IPS-20b (cell line): Measurements from ENCODE around the gene CMTM2.
"Not testable (repeated sequence)": the region's sequence is repeated elsewhere in the genome, so short reads cannot be mapped to it uniquely, and the experiment has no call there.

ENCODE experiments used
- H3K27ac ChIP-seq: one replicate; pipeline ENCODE4 v1.5.1; 2013; ENCODE audit warnings: low read length
- H3K27me3 ChIP-seq: 2 replicates; pipeline ENCODE4 v1.6.1; 2013; ENCODE audit warnings: mild to moderate bottlenecking, low read length, inconsistent platforms; ENCODE audit not compliant: insufficient read depth
- H3K36me3 ChIP-seq: 2 replicates; pipeline ENCODE4 v1.6.1; 2013; ENCODE audit warnings: low read depth, mild to moderate bottlenecking, inconsistent platforms, low read length, moderate library complexity; ENCODE audit not compliant: insufficient read depth
- H3K4me1 ChIP-seq: 2 replicates; pipeline ENCODE4 v1.6.1; 2013; ENCODE audit warnings: mild to moderate bottlenecking, control low read depth, inconsistent platforms, low read length, moderate library complexity; ENCODE audit not compliant: insufficient read depth
- H3K4me3 ChIP-seq: 2 replicates; pipeline ENCODE4 v1.5.1; 2013; ENCODE audit warnings: mild to moderate bottlenecking, low read length, inconsistent platforms
- H3K9ac ChIP-seq: 2 replicates; pipeline ENCODE4 v1.6.1; 2013; ENCODE audit warnings: low read depth, mild to moderate bottlenecking, inconsistent platforms, low read length, moderate library complexity
- H3K9me3 ChIP-seq: 2 replicates; pipeline ENCODE4 v1.6.1; 2013; ENCODE audit warnings: mild to moderate bottlenecking, low read depth, low read length, inconsistent platforms; ENCODE audit not compliant: insufficient read depth

Gene CMTM2

GRCh38 chr16:66554495-66554894 lies 24.8 kb upstream of the CMTM2 start:
- Histone ChIP-seq H3K4me3 (no peak overlapping the region), H3K9me3 (no peaks in the 10 kb centered on the region), H3K27me3 (peaks cover 23% of the 10 kb centered on the region), H3K27ac (no peak overlapping the region), H3K9ac (no peak overlapping the region), H3K36me3 (peaks cover 7% of the 10 kb centered on the region; the same call in 1 of the 2 replicates), H3K4me1 (peaks cover 5% of the 10 kb centered on the region; the same call in 1 of the 2 replicates)

GRCh38 chr16:66560107-66560506 lies 19.2 kb upstream of the CMTM2 start:
- Histone ChIP-seq H3K9ac (no peak overlapping the region), H3K27ac (no peak overlapping the region), H3K4me3 (no peak overlapping the region), H3K27me3 (no peaks in the 10 kb centered on the region), H3K36me3 (peaks cover 16% of the 10 kb centered on the region), H3K9me3 (no peaks in the 10 kb centered on the region), H3K4me1 (no peaks in the 10 kb centered on the region)

GRCh38 chr16:66561381-66562080 lies 17.7 kb upstream of the CMTM2 start:
- no peaks in the 10 kb centered on the region for H3K4me1 ChIP-seq
- no peak overlapping the region for H3K27ac ChIP-seq
- no peak overlapping the region for H3K9ac ChIP-seq
- H3K36me3 ChIP-seq, result peaks cover 13% of the 10 kb centered on the region
- no peaks in the 10 kb centered on the region for H3K27me3 ChIP-seq
- H3K4me3 ChIP-seq, result no peak overlapping the region
- H3K9me3 ChIP-seq, result no peaks in the 10 kb centered on the region

- Histone ChIP-seq H3K4me1 (no peaks in the 10 kb centered on the region), H3K9ac (no peak overlapping the region), H3K4me3 (no peak overlapping the region), H3K9me3 (no peaks in the 10 kb centered on the region), H3K27me3 (no peaks in the 10 kb centered on the region), H3K27ac (no peak overlapping the region), H3K36me3 (peaks cover 13% of the 10 kb centered on the region)
Observed at GRCh38 chr16:66562409-66562808, 16.9 kb upstream of the CMTM2 start.

- Histone ChIP-seq H3K36me3 (peaks cover 13% of the 10 kb centered on the region), H3K27ac (no peak overlapping the region), H3K9ac (no peak overlapping the region), H3K27me3 (no peaks in the 10 kb centered on the region), H3K4me3 (no peak overlapping the region), H3K9me3 (no peaks in the 10 kb centered on the region), H3K4me1 (no peaks in the 10 kb centered on the region)
Observed at GRCh38 chr16:66562986-66563385, 16.3 kb upstream of the CMTM2 start.

- Histone ChIP-seq H3K4me3 (no peak overlapping the region), H3K27me3 (no peaks in the 10 kb centered on the region), H3K9ac (no peak overlapping the region), H3K9me3 (no peaks in the 10 kb centered on the region), H3K36me3 (peaks cover 9% of the 10 kb centered on the region), H3K4me1 (no peaks in the 10 kb centered on the region), H3K27ac (no peak overlapping the region)
Observed at GRCh38 chr16:66563574-66564334, 15.5 kb upstream of the CMTM2 start.

GRCh38 chr16:66566051-66566901 lies 13.0 kb upstream of the CMTM2 start, which contains the start of gene CMTM1:
Gene CMTM1, plus strand, starts transcription at chr16:66566439. Its CDS starts 75 bp downstream, at chr16:66566514.
- Histone ChIP-seq H3K36me3 (peaks cover 9% of the 10 kb centered on the region), H3K27ac (no peak within 1 kb of the TSS)

GRCh38 chr16:66567270-66567669 lies 12.0 kb upstream of the CMTM2 start:
- H3K4me1 ChIP-seq, H3K9me3 ChIP-seq, H3K27me3 ChIP-seq, H3K36me3 ChIP-seq, H3K4me3 ChIP-seq, H3K27ac ChIP-seq, H3K9ac ChIP-seq: not testable (repeated sequence)

More at GRCh38 chr16:66566051-66566901, 13.0 kb upstream of the CMTM2 start, which contains the start of gene CMTM1:
- H3K4me3 ChIP-seq, result no peak within 1 kb of the TSS
- no peaks in the 10 kb centered on the region for H3K9me3 ChIP-seq
- H3K27me3 ChIP-seq, result no peaks in the 10 kb centered on the region
- H3K9ac ChIP-seq, result no peak within 1 kb of the TSS
- H3K4me1 ChIP-seq, result no peaks in the 10 kb centered on the region

- Histone ChIP-seq H3K27me3 (no peaks in the 10 kb centered on the region), H3K4me3 (no peak overlapping the region), H3K27ac (no peak overlapping the region), H3K9me3 (no peaks in the 10 kb centered on the region), H3K4me1 (no peaks in the 10 kb centered on the region), H3K36me3 (peaks cover 6% of the 10 kb centered on the region), H3K9ac (no peak overlapping the region)
Observed at GRCh38 chr16:66568355-66568754, 10.9 kb upstream of the CMTM2 start.

GRCh38 chr16:66569131-66569530 lies 10.1 kb upstream of the CMTM2 start:
- H3K4me3 ChIP-seq, result no peak overlapping the region
- H3K9ac ChIP-seq, result no peak overlapping the region
- no peaks in the 10 kb centered on the region; the same call in 1 of the 2 replicates for H3K36me3 ChIP-seq
- no peaks in the 10 kb centered on the region for H3K4me1 ChIP-seq
- H3K9me3 ChIP-seq, result no peaks in the 10 kb centered on the region
- H3K27ac ChIP-seq, result no peak overlapping the region
- H3K27me3 ChIP-seq, result no peaks in the 10 kb centered on the region

GRCh38 chr16:66569827-66570405 lies 9.3 kb upstream of the CMTM2 start:
- Histone ChIP-seq H3K4me1 (no peaks in the 10 kb centered on the region), H3K27ac (no peak overlapping the region), H3K27me3 (no peaks in the 10 kb centered on the region), H3K36me3 (no peaks in the 10 kb centered on the region; the same call in 1 of the 2 replicates), H3K9me3 (no peaks in the 10 kb centered on the region), H3K4me3 (no peak overlapping the region), H3K9ac (no peak overlapping the region)
